DOHH2 (cell line): ENCODE results near the gene HIBADH.

ENCODE experiments used
- H3F3A ChIP-seq: fragments of 200-600 bp; sonication (generic), shearing (Covaris generic); 2 replicates; pipeline ENCODE4 v1.6.0; 2016; ENCODE audit warnings: antibody characterized with exemption, mild to moderate bottlenecking; ENCODE audit not compliant: control insufficient read depth, insufficient read depth
- H3K27ac ChIP-seq: fragments of 200-600 bp; sonication (generic); 2 replicates; pipeline ENCODE4 v1.5.1; 2014; ENCODE audit warnings: low read depth, mild to moderate bottlenecking, low read length, moderate library complexity
- H3K27me3 ChIP-seq: fragments of 200-600 bp; sonication (generic); 2 replicates; pipeline ENCODE4 v1.6.1; 2014; ENCODE audit warnings: mild to moderate bottlenecking, low read length, mixed read lengths; ENCODE audit not compliant: control insufficient read depth
- H3K36me3 ChIP-seq: fragments of 200-600 bp; sonication (generic); 2 replicates; pipeline ENCODE4 v1.6.1; 2014; ENCODE audit warnings: mild to moderate bottlenecking, low read length, moderate library complexity, mixed read lengths; ENCODE audit not compliant: control insufficient read depth
- H3K4me1 ChIP-seq: fragments of 200-600 bp; sonication (generic); 2 replicates; pipeline ENCODE4 v1.6.1; 2014; ENCODE audit warnings: mild to moderate bottlenecking, low read length, mixed read lengths; ENCODE audit not compliant: control insufficient read depth
- H3K4me2 ChIP-seq: fragments of 200-600 bp; sonication (generic); 2 replicates; pipeline ENCODE4 v1.6.0; 2014; ENCODE audit warnings: mild to moderate bottlenecking, low read length, moderate library complexity
- H3K4me3 ChIP-seq: fragments of 200-600 bp; sonication (generic); 2 replicates; pipeline ENCODE4 v1.5.1; 2014; ENCODE audit warnings: mild to moderate bottlenecking, low read length, mixed read lengths
- H3K79me2 ChIP-seq: fragments of 200-600 bp; sonication (generic); 2 replicates; pipeline ENCODE4 v1.6.1; 2014; ENCODE audit warnings: mild to moderate bottlenecking, low read length, mixed read lengths; ENCODE audit not compliant: control insufficient read depth
- H3K9me2 ChIP-seq: fragments of 200-600 bp; sonication (generic); replicated peaks from 2 replicates; pipeline ENCODE4 v1.6.1; 2014; ENCODE audit warnings: mild to moderate bottlenecking, low read length, mixed read lengths; ENCODE audit not compliant: control insufficient read depth
- H3K9me3 ChIP-seq: fragments of 200-600 bp; sonication (generic); 2 replicates; pipeline ENCODE4 v1.6.1; 2014; ENCODE audit warnings: antibody characterized with exemption, low read length, mixed read lengths; ENCODE audit not compliant: control insufficient read depth, insufficient read depth
- H4K20me1 ChIP-seq: fragments of 200-600 bp; sonication (generic); 2 replicates; pipeline ENCODE4 v1.6.0; 2014; ENCODE audit warnings: low read depth, mild to moderate bottlenecking, antibody characterized with exemption, low read length, moderate library complexity; ENCODE audit not compliant: control insufficient read depth, insufficient read depth
- EZH2phosphoT487 ChIP-seq: fragments of 200-600 bp; sonication (generic); IDR thresholded peaks from 2 replicates; pipeline ENCODE4 v1.6.1; 2017; ENCODE audit warnings: borderline replicate concordance, mild to moderate bottlenecking, antibody characterized with exemption, low read length, moderate library complexity, mixed read lengths
- TF ChIP-seq, protein P1 (sequence below): fragments of 200-600 bp; sonication (generic); IDR thresholded peaks from one replicate; pipeline ENCODE4 v1.5.1; 2014; ENCODE audit warnings: antibody characterized with exemption, mild to moderate bottlenecking, low read depth, low read length; ENCODE audit not compliant: poor library complexity, severe bottlenecking

HIBADH gene

DNA sequence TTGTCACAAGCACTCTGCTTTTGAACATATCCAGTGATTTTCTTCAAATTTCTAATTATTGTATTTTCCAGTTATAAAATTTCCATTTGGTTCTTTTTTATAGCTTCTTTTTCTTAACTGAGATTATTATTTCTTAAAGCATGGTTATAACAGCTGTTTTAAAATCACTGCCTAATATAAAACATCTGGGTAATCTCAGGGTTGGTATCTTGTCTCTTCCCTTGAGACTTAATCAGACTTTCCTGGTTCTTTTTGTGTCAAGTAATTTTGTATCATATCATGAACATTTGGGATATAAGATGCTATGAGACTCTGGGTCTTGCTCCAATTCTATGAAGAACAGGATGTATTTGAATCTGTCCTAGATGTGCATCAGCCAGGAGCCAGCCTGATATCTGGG lies 93.6 kb downstream of the HIBADH start:
- H3K4me2 ChIP-seq = no peak overlapping the region
- no peak for TF ChIP-seq EZH2phosphoT487
- TF ChIP-seq, protein P1, sequence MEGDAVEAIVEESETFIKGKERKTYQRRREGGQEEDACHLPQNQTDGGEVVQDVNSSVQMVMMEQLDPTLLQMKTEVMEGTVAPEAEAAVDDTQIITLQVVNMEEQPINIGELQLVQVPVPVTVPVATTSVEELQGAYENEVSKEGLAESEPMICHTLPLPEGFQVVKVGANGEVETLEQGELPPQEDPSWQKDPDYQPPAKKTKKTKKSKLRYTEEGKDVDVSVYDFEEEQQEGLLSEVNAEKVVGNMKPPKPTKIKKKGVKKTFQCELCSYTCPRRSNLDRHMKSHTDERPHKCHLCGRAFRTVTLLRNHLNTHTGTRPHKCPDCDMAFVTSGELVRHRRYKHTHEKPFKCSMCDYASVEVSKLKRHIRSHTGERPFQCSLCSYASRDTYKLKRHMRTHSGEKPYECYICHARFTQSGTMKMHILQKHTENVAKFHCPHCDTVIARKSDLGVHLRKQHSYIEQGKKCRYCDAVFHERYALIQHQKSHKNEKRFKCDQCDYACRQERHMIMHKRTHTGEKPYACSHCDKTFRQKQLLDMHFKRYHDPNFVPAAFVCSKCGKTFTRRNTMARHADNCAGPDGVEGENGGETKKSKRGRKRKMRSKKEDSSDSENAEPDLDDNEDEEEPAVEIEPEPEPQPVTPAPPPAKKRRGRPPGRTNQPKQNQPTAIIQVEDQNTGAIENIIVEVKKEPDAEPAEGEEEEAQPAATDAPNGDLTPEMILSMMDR = no peak
- H3K4me1 ChIP-seq = no peaks in the 10 kb centered on the region
- H3F3A ChIP-seq = no peaks in the 10 kb centered on the region
- H3K9me2 ChIP-seq = no peaks in the 10 kb centered on the region
- no peaks in the 10 kb centered on the region for H3K36me3 ChIP-seq
- H4K20me1 ChIP-seq = no peaks in the 10 kb centered on the region
- no peak overlapping the region for H3K4me3 ChIP-seq
- no peaks in the 10 kb centered on the region for H3K9me3 ChIP-seq
- H3K27me3 ChIP-seq = no peaks in the 10 kb centered on the region
- H3K79me2 ChIP-seq = no peaks in the 10 kb centered on the region
- no peak overlapping the region for H3K27ac ChIP-seq

DNA sequence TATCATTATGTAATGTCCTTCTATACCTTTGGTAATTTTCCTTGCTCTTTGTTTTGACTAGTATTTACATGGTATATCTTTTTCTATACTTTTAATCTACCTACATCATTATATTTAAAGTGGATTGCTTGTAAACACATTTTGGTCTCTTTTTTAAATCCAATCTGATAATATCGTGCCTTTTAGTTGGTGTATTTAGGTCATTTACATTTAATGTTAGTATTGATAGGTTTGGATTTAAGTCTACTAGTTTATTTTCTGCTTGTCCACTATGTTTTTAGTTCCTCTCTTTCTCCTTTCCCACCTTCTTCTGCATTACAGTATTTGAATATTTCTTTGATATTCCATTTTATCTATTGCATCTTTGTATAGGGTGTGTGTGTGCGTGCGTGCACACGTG lies 95.4 kb downstream of the HIBADH start:
- no peak overlapping the region for H3K4me3 ChIP-seq
- H4K20me1 ChIP-seq = no peaks in the 10 kb centered on the region
- H3K27me3 ChIP-seq = no peaks in the 10 kb centered on the region
- H3F3A ChIP-seq = no peaks in the 10 kb centered on the region
- no peaks in the 10 kb centered on the region for H3K79me2 ChIP-seq
- no peak overlapping the region for H3K4me2 ChIP-seq
- no peak overlapping the region for H3K27ac ChIP-seq
- H3K36me3 ChIP-seq = no peaks in the 10 kb centered on the region
- no peak for TF ChIP-seq EZH2phosphoT487
- TF ChIP-seq, protein P1 = no peak
- no peaks in the 10 kb centered on the region for H3K9me2 ChIP-seq
- no peaks in the 10 kb centered on the region for H3K9me3 ChIP-seq
- H3K4me1 ChIP-seq = no peaks in the 10 kb centered on the region

DNA sequence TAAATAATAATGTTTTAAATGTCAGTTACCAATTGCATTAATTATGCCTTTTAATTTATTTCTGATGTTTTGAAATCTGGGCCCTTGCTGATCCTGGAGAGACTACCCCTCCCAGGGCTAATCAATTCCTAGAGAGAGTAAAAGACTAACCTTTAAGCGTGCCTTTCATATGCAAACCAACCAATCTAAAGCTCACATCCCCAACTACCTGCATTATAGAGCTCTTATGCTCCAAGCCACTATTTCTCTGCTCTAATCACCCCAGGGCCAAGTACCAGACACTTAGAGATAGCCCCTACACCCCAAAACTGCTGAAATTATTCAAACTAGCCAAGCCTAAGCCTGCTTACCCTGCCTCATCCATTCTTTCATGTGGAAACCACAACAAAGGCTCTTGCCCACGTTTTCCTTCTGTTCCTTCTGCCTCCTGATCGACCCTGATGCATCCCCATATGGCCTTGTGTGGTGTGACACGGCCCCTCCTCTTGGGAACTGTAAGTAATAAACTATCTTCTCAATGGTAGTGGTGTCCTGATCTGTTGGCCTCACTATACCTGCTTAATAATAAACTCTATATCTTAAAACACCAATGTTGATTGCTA lies 97.7 kb downstream of the HIBADH start:
- H3K36me3 ChIP-seq = no peaks in the 10 kb centered on the region
- no peaks in the 10 kb centered on the region for H3K4me1 ChIP-seq
- H3K9me2 ChIP-seq = no peaks in the 10 kb centered on the region
- no peaks in the 10 kb centered on the region for H3K9me3 ChIP-seq
- no peaks in the 10 kb centered on the region for H4K20me1 ChIP-seq
- no peak overlapping the region for H3K27ac ChIP-seq
- no peak overlapping the region for H3K4me3 ChIP-seq
- no peaks in the 10 kb centered on the region for H3F3A ChIP-seq
- no peak overlapping the region for H3K4me2 ChIP-seq
- no peaks in the 10 kb centered on the region for H3K79me2 ChIP-seq
- TF ChIP-seq, protein P1 = no peak
- no peak for TF ChIP-seq EZH2phosphoT487
- H3K27me3 ChIP-seq = no peaks in the 10 kb centered on the region
